ENCODE data around the gene FAM43B.

FAM43B gene

GRCh38 chr1:20551945-20552727, at the start of gene FAM43B:
FAM43B (plus strand) TSS chr1:20552573; CDS start chr1:20552974, 401 bp downstream.
- peaks cover 43% of the 10 kb centered on the region for H3K27me3 Mint-ChIP-seq (ENCODE audit: low read depth)
- no peaks in the 10 kb centered on the region for H3K9me3 Mint-ChIP-seq
- peaks cover 26% of the 10 kb centered on the region for H3K4me1 Mint-ChIP-seq
- peak within 1 kb of the TSS; percentile 98 to 99 (median 98) for H3K27ac Mint-ChIP-seq
- no peaks in the 10 kb centered on the region for H3K36me3 Mint-ChIP-seq (ENCODE audit: low read depth)
- peak within 1 kb of the TSS; percentile 88 to 92 (median 89) for H3K4me3 Mint-ChIP-seq
- no peak for TF ChIP-seq CTCF (IDR thresholded peaks at IDR 0.05; ENCODE audit: unreplicated experiment in 3 of 3)

DNA sequence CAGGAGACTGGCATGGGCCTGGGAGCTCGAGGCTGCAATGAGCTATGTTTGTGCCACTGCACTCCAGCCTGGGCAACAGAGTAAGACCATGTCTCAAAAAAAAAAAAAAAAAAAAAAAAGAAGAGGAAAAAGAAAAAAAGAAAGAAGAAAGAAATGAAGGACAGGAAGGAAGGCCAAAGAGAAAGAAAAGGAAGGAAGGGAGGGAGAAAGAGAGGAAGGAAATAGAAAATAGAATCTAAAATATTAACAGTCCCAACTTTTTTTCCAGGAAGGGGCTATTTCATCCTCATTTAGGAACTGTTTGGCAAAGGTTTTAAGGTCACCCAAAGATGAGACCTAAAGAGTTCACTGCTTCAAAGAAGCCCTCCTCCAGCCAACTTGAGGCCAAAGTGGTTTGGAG, 46.9 kb upstream of the FAM43B start:
- Mint-ChIP-seq H3K27me3 (ENCODE audit: low read depth) (no peaks in the 10 kb centered on the region), H3K36me3 (ENCODE audit: low read depth) (peaks cover 11% of the 10 kb centered on the region), H3K27ac (no peak overlapping the region), H3K4me3 (peak overlapping the region; percentile 67 to 76 (median 69)), H3K4me1 (peaks cover 7% of the 10 kb centered on the region), H3K9me3 (no peaks in the 10 kb centered on the region)
- TF ChIP-seq CTCF (IDR thresholded peaks at IDR 0.05; ENCODE audit: unreplicated experiment in 3 of 3), result no peak

DNA sequence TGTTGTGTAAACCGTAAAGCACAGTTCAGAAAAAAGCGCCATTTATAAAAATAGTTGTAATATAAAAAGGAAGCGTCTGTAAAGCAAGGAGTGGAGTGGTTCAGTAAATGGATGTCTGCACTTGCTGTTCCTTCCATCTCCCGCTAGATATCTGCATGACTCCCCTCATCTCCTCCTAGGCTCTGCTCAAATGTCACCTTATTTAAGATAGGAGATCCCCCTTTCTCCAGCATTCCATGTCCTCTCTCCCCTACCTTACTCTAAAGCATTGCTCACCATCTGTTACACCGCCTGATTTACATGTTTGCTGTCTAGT, 45.2 kb upstream of the FAM43B start:
- peaks cover 7% of the 10 kb centered on the region for H3K4me1 Mint-ChIP-seq
- TF ChIP-seq CTCF (IDR thresholded peaks at IDR 0.05; ENCODE audit: unreplicated experiment in 3 of 3), result no peak
- H3K27me3 Mint-ChIP-seq (ENCODE audit: low read depth), result peaks cover 9% of the 10 kb centered on the region
- H3K27ac Mint-ChIP-seq, result peak overlapping the region; percentile 3 to 86 (median 48)
- H3K36me3 Mint-ChIP-seq (ENCODE audit: low read depth), result peaks cover 3% of the 10 kb centered on the region
- no peaks in the 10 kb centered on the region for H3K9me3 Mint-ChIP-seq
- H3K4me3 Mint-ChIP-seq, result peak overlapping the region; percentile 87 to 96 (median 88)

- no peak for TF ChIP-seq CTCF (IDR thresholded peaks at IDR 0.05; ENCODE audit: unreplicated experiment in 3 of 3)
- H3K27me3 Mint-ChIP-seq (ENCODE audit: low read depth), result peaks cover 9% of the 10 kb centered on the region
- peak within 1 kb of the TSS; percentile 87 to 96 (median 88) for H3K4me3 Mint-ChIP-seq
- H3K36me3 Mint-ChIP-seq (ENCODE audit: low read depth), result peaks cover 3% of the 10 kb centered on the region
- peak within 1 kb of the TSS; percentile 3 to 86 (median 48) for H3K27ac Mint-ChIP-seq
- no peaks in the 10 kb centered on the region for H3K9me3 Mint-ChIP-seq
- peaks cover 7% of the 10 kb centered on the region for H3K4me1 Mint-ChIP-seq
Measured at GRCh38 chr1:20507564-20508410, 44.6 kb upstream of the FAM43B start, which contains the start of gene MUL1. MUL1 (minus strand) TSS chr1:20508151; CDS start chr1:20508024, 127 bp downstream.

GRCh38 chr1:20508411-20508771, 44.0 kb upstream of the FAM43B start:
- Mint-ChIP-seq H3K4me1 (peaks cover 7% of the 10 kb centered on the region), H3K27ac (peak overlapping the region; percentile 3 to 86 (median 48)), H3K9me3 (no peaks in the 10 kb centered on the region), H3K4me3 (peak overlapping the region; percentile 87 to 96 (median 88)), H3K36me3 (ENCODE audit: low read depth) (peaks cover 3% of the 10 kb centered on the region), H3K27me3 (ENCODE audit: low read depth) (peaks cover 9% of the 10 kb centered on the region)
- TF ChIP-seq CTCF (IDR thresholded peaks at IDR 0.05; ENCODE audit: unreplicated experiment in 3 of 3), result no peak

All from nephron (organoid).